Measurements from ENCODE around the gene NAGS.
"Not testable (repeated sequence)": the region's sequence is repeated elsewhere in the genome, so short reads cannot be mapped to it uniquely, and the experiment has no call there.

NAGS gene, protein sequence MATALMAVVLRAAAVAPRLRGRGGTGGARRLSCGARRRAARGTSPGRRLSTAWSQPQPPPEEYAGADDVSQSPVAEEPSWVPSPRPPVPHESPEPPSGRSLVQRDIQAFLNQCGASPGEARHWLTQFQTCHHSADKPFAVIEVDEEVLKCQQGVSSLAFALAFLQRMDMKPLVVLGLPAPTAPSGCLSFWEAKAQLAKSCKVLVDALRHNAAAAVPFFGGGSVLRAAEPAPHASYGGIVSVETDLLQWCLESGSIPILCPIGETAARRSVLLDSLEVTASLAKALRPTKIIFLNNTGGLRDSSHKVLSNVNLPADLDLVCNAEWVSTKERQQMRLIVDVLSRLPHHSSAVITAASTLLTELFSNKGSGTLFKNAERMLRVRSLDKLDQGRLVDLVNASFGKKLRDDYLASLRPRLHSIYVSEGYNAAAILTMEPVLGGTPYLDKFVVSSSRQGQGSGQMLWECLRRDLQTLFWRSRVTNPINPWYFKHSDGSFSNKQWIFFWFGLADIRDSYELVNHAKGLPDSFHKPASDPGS

DNA sequence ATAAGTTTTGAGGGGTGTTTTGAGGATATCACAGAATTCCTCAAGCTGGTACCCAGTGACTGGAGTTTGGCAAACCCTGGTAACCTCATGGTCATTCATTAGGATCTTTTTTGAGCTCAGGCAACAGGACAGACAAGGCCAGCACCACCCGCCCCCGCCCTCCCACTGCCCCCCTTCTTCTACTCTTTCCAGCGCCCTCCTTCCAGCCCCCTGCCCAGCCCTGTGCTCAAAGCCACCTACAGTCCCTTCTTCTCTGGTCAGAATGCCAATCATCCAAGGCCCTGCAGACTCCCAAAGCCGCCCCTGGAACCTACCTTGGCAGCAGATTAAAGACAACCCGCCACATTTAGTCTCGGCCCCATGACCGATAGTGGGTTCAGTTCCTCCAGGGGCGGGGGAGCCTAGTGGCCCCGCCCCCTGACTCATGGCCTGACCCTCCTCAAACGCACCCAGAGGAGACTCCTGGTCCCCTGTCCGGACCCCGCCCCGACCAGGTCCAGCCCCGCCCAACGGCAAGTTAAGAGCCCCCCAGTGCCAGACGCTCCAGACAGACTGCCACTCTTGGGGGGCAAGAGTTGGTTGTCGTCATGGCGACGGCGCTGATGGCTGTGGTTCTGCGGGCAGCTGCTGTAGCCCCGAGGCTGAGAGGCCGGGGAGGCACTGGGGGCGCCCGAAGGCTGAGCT is at the start of gene NAGS:
TSS of gene NAGS (plus strand) at position 546 of the 684 bp plus-strand sequence. CDS start at position 588, 42 bp downstream.
- no peak for DNase-seq (ENCODE audit: low read depth)

DNA sequence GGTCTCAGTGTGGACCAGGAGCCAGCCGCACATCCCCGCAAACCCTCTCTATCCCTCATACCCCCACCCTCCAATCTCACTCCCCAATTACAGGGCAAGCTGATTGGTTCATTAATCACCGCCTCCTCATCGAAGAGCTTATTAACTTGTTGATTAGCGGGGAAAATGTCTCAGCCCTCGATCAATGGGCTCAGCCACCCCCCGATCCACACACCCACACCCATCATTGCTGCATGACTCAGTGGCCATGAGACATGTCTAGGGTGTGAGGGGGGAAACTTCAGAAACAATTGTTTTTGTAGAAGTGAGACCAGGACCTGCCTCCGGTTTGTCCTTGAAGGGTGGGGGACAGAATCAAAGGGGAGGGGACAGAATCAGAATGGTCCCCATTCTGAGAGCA is 48.2 kb upstream of the NAGS start:
- DNase-seq (ENCODE audit: low read depth) = no peak

DNA sequence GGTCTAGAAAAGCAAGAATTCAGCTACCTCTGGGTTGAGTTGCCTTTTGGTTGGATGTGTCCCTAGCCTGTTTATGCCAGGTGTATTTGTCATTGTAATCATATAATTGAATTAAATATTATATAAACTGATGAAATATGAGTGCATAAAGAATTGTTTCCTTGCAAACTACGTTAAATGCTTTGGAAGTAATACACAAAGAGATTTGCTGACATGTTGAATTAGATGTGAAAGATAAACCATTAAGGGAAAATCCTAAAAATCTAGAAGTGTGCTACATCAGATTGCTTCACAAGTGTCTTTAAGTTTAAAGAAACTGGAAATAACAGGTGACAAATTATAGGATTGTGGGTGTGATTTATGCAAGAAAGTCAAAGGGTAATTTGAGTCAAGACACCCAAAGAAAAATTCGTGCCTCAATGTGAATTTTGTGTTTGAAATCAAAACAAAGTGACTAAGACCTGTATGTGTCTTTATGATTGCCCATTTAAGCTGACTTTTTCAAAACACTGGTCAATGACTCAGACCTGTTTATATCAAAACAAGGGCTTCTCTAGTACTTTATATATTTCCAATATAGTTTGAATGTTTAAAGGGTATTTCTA is 45.6 kb upstream of the NAGS start:
- DNase-seq (ENCODE audit: low read depth) = no peak

GRCh38 chr17:43961292-43961691 is 43.1 kb upstream of the NAGS start:
- DNase-seq (ENCODE audit: low read depth) = not testable (repeated sequence)

- DNase-seq (ENCODE audit: low read depth) = no peak
These were observed 42.5 kb upstream of the NAGS start for GRCh38 chr17:43961954-43962353.

GRCh38 chr17:43962479-43962878 is 41.9 kb upstream of the NAGS start:
- DNase-seq (ENCODE audit: low read depth) = no peak

DNA sequence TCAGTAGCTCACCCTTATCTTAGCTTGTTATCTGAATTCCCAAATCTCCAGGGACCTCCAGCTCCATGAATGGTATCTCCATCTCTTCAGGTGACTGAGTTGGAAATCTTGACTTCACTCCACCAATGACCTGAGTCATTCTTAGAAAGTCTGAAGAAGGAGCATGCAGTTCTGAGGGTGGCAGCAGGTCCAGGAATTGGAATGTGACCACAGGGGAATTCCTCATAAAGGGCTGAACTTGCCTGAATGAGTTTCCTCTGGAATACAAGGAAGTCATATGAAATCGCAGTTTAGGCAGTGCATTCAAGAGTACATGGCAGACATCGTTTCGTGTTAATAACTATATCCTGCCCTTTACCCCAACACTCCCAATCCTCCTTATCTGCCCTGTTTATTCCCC is 38.1 kb upstream of the NAGS start:
- DNase-seq (ENCODE audit: low read depth) = no peak

- no peak for DNase-seq (ENCODE audit: low read depth)
These were observed 37.1 kb upstream of the NAGS start for GRCh38 chr17:43967251-43967875.

GRCh38 chr17:43970366-43970765 is 34.1 kb upstream of the NAGS start:
- no peak for DNase-seq (ENCODE audit: low read depth)

DNA sequence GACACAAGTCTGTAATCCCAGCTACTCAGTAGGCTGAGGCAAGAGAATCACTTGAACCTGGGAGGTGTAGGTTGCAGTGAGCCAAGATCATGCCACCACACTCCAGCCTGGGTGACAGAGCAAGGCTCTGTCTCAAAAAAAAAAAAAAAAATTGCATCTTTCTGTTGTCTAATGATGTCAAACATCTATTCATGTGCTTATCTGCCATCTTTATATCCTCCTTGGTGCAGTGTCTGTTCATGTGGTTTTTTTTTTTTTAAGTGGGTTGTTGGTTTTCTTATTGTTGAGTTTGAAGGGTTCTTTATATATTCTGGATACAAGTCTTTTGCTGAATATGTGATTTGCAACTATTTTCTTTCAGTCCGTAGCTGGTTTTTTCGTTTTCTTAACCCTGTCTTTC is 33.0 kb upstream of the NAGS start:
- DNase-seq (ENCODE audit: low read depth) = not testable (repeated sequence)

- DNase-seq (ENCODE audit: low read depth) = not testable (repeated sequence)
These were observed 31.8 kb upstream of the NAGS start for GRCh38 chr17:43972444-43973212.

DNA sequence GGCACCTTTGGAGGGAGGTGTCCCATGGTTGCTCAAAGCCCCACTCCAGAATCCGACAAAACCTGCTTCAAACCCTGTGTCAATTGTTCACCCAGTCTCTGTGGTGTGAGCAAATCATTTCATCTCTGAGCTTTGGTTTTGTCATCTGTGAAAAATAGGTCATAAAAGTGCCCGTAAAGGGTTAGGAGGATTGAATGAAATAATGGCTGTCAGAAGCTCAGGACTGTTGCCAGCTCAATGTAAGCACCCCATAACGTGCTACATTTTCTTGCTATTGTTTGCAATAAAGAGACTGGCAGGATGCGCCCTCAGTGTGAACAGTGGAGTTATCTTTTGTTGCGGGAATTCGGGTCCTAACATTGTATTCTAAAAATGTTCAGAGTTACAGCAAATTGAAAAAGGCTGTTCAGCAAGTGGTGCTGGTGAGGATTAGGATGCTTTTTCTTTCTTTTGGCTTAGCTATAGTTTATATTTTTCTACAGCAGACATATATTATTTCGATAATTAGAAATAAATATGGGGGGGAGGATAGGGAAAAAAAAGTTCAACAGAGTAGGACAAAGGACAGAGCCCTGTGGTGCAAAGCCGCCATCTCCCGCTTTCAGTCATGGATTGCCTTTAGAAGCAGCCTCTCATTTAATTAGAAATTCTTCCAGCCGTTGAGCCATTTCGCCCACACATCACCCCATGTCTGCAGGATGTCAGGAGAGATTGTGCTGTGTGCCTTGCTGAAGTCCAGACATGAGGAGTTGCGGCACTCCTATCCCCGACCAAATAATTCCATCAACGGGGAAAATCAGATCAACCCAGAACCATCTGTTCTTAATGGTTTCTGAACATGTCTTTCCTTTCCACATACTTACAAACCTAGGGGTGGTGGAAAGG is 29.8 kb upstream of the NAGS start:
- DNase-seq (ENCODE audit: low read depth) = no peak

- DNase-seq (ENCODE audit: low read depth) = no peak
These were observed 28.5 kb upstream of the NAGS start for GRCh38 chr17:43975898-43976297.

- no peak for DNase-seq (ENCODE audit: low read depth)
These were observed 27.2 kb upstream of the NAGS start for GRCh38 chr17:43976963-43977837.

DNA sequence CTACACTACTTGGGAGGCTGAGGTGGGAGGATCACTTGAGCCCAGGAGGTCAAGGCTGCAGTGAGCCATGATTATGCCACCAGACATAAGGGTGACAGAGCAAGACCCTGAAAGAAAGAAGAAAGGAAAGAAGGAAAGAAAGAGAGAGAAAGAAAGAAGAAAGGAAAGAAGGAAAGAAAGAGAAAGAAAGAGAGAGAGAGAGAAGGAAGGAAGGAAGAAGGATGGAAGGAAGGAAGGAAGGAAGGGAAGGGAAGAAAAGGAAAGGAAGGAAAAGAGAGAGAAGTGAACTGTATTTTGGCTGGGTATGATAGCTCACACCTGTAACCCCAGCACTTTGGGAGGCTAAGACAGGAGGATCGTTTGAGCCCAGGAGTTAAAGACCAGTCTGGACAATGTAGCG is 26.3 kb upstream of the NAGS start:
- DNase-seq (ENCODE audit: low read depth) = no peak

GRCh38 chr17:43979011-43979410 is 25.4 kb upstream of the NAGS start:
- no peak for DNase-seq (ENCODE audit: low read depth)

DNA sequence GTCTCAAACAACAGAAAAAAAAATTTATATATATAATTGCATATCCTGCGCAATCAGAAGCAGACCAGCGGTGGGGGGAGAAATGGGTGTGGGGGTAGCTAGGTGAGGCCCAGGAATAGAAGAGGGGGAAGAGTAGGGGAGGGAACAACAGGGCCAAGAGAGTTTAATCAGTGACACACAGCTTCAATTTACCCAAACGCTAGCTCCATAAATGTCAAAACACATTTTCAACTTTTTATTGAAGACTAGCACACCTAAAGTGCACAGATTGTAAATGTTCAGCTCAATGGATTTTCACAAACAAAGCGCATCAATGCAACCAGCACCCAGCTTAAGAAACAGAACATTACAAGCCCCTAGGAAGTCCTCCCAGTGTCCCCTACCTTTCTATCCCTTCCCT is 24.8 kb upstream of the NAGS start:
- no peak for DNase-seq (ENCODE audit: low read depth)

GRCh38 chr17:43982171-43982570 is 22.3 kb upstream of the NAGS start:
- no peak for DNase-seq (ENCODE audit: low read depth)

DNA sequence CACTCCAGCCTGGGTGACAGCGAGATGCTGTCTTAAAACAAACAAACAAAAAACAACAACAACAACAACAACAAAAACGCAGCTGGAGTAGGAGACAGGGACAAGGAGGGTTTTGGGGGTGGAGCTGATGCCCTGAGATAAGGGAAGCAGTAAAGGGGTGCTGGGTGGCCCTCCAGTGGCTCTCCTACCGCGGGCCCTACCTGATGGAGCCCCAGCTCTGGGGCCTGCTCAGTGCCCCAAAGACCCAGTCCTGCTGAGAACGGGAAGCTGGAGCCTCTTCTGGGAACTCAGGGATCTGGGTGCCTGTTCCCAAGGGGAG is 21.3 kb upstream of the NAGS start:
- no peak for DNase-seq (ENCODE audit: low read depth)
